IPS-18a (cell line): Measurements from ENCODE around the gene TMEM256.

Experiments
- H3K27ac ChIP-seq: one replicate; pipeline ENCODE4 v1.5.1; 2013; ENCODE audit warnings: low read length
- H3K27me3 ChIP-seq: one replicate; pipeline ENCODE4 v1.6.1; 2013; ENCODE audit warnings: mild to moderate bottlenecking, low read length; ENCODE audit not compliant: control insufficient read depth, insufficient read depth
- H3K36me3 ChIP-seq: one replicate; pipeline ENCODE4 v1.6.1; 2013; ENCODE audit warnings: low read depth, low read length; ENCODE audit not compliant: control insufficient read depth
- H3K4me1 ChIP-seq: one replicate; pipeline ENCODE4 v1.6.1; 2013; ENCODE audit warnings: low read depth, low read length; ENCODE audit not compliant: control insufficient read depth
- H3K4me3 ChIP-seq: one replicate; pipeline ENCODE4 v1.5.1; 2013; ENCODE audit warnings: low read length
- H3K9ac ChIP-seq: one replicate; pipeline ENCODE4 v1.6.1; 2013; ENCODE audit warnings: mild to moderate bottlenecking, low read length, moderate library complexity
- H3K9me3 ChIP-seq: one replicate; pipeline ENCODE4 v1.6.1; 2013; ENCODE audit warnings: low read depth, low read length; ENCODE audit not compliant: control insufficient read depth

Gene TMEM256

GRCh38 chr17:7414837-7415236, 10.9 kb upstream of the TMEM256 start:
- H3K4me1 ChIP-seq = peaks cover 6% of the 10 kb centered on the region
- H3K9ac ChIP-seq = no peak overlapping the region
- H3K9me3 ChIP-seq = no peaks in the 10 kb centered on the region
- peaks cover 24% of the 10 kb centered on the region for H3K36me3 ChIP-seq
- H3K27ac ChIP-seq = no peak overlapping the region
- no peak overlapping the region for H3K4me3 ChIP-seq
- H3K27me3 ChIP-seq = no peaks in the 10 kb centered on the region

- Histone ChIP-seq H3K36me3 (peaks cover 33% of the 10 kb centered on the region), H3K27ac (no peak overlapping the region), H3K9ac (no peak overlapping the region)
Observed at GRCh38 chr17:7413346-7413985, 9.6 kb upstream of the TMEM256 start.

GRCh38 chr17:7411427-7411750, 7.5 kb upstream of the TMEM256 start:
- no peaks in the 10 kb centered on the region for H3K9me3 ChIP-seq
- H3K4me1 ChIP-seq = peaks cover 9% of the 10 kb centered on the region
- no peak overlapping the region for H3K27ac ChIP-seq
- H3K36me3 ChIP-seq = peaks cover 31% of the 10 kb centered on the region
- H3K4me3 ChIP-seq = no peak overlapping the region
- H3K9ac ChIP-seq = no peak overlapping the region
- H3K27me3 ChIP-seq = no peaks in the 10 kb centered on the region

More at GRCh38 chr17:7413346-7413985, 9.6 kb upstream of the TMEM256 start:
- H3K9me3 ChIP-seq = no peaks in the 10 kb centered on the region
- no peak overlapping the region for H3K4me3 ChIP-seq
- no peaks in the 10 kb centered on the region for H3K27me3 ChIP-seq
- peaks cover under 1% of the 10 kb centered on the region for H3K4me1 ChIP-seq

DNA sequence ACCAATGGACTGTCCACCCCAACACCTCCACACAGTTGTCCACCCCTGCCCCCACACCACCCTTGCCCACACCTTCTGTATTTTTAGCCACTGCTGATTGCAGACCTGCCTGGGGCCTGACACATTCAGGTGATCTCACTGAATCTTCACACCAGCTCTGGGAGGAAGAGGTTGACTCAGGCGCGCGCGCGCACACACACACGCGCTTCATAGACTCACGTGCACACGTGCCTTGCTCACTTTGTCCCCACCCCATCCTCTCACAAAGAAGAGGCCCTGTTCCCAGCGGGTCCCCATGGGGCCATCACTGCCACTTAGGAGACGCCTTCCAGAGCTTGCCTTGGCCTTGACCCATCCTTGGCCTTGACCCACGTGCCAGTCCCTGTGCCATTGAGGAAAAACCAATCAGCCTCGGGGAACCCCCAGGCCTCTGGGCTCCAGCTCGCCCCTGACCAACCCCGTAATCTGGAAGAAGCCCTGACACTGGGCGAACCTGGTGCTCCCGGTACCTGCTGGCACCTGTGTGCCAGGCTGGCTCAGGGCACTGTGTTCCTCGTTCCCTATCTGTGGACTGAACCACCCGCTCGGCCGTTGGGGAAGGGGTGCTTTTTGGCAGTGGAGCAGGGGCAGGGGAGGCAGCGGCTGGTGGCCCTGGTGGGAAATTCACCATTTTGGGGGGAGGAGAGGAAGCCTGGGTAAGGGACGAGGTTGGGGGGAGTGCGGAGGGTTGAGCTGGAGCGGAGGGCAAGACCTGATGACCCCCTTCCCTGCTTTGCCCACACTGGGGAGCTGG, 6.9 kb upstream of the TMEM256 start:
- no peaks in the 10 kb centered on the region for H3K9me3 ChIP-seq
- H3K36me3 ChIP-seq = peaks cover 30% of the 10 kb centered on the region
- H3K4me1 ChIP-seq = peaks cover 13% of the 10 kb centered on the region
- no peaks in the 10 kb centered on the region for H3K27me3 ChIP-seq
- H3K9ac ChIP-seq = no peak overlapping the region
- H3K4me3 ChIP-seq = no peak overlapping the region
- no peak overlapping the region for H3K27ac ChIP-seq

DNA sequence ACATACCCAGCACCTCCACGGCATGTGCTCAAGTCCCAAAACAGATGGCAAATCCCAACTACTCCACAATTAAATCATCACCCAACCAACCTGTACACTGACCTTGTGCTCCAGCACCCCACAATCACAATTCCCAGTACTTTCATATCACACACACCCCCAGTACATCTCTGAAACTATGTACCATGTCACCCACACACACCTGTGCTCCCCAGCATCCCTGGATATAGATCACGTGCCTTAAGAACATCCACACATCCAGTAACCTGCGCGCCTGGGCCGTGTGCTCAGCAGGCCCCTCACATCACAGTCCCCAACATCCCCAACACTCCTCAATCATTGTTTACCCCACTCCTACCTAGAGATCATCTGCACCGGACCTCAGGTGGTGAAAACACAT, 5.8 kb upstream of the TMEM256 start:
- H3K9ac ChIP-seq = no peak overlapping the region
- H3K4me1 ChIP-seq = peaks cover 15% of the 10 kb centered on the region
- no peaks in the 10 kb centered on the region for H3K9me3 ChIP-seq
- H3K27me3 ChIP-seq = no peaks in the 10 kb centered on the region
- no peak overlapping the region for H3K4me3 ChIP-seq
- no peak overlapping the region for H3K27ac ChIP-seq
- H3K36me3 ChIP-seq = peaks cover 19% of the 10 kb centered on the region

- Histone ChIP-seq H3K4me1 (peaks cover 15% of the 10 kb centered on the region), H3K9ac (no peak overlapping the region), H3K27me3 (no peaks in the 10 kb centered on the region), H3K27ac (no peak overlapping the region), H3K4me3 (no peak overlapping the region), H3K36me3 (peaks cover 19% of the 10 kb centered on the region), H3K9me3 (no peaks in the 10 kb centered on the region)
Observed at GRCh38 chr17:7408863-7409262, 5.0 kb upstream of the TMEM256 start.

- Histone ChIP-seq H3K36me3 (peaks cover 19% of the 10 kb centered on the region), H3K4me1 (peaks cover 15% of the 10 kb centered on the region), H3K27me3 (no peaks in the 10 kb centered on the region), H3K27ac (no peak overlapping the region), H3K9ac (no peak overlapping the region), H3K9me3 (no peaks in the 10 kb centered on the region), H3K4me3 (no peak overlapping the region)
Observed at GRCh38 chr17:7408252-7408727, 4.4 kb upstream of the TMEM256 start.

- Histone ChIP-seq H3K9me3 (no peaks in the 10 kb centered on the region), H3K9ac (no peak within 1 kb of the TSS), H3K4me3 (no peak within 1 kb of the TSS), H3K4me1 (peaks cover 22% of the 10 kb centered on the region), H3K36me3 (peaks cover 19% of the 10 kb centered on the region), H3K27me3 (no peaks in the 10 kb centered on the region), H3K27ac (no peak within 1 kb of the TSS)
Observed at GRCh38 chr17:7407485-7408251, 3.8 kb upstream of the TMEM256 start, which contains the start of gene NLGN2. NLGN2 (plus strand) TSS chr17:7407845; CDS start chr17:7408256, 411 bp downstream.

- Histone ChIP-seq H3K36me3 (peaks cover 19% of the 10 kb centered on the region), H3K27ac (no peak overlapping the region), H3K9me3 (no peaks in the 10 kb centered on the region), H3K27me3 (no peaks in the 10 kb centered on the region), H3K4me1 (peaks cover 23% of the 10 kb centered on the region), H3K9ac (no peak overlapping the region), H3K4me3 (no peak overlapping the region)
Observed at GRCh38 chr17:7407082-7407481, 3.2 kb upstream of the TMEM256 start.

DNA sequence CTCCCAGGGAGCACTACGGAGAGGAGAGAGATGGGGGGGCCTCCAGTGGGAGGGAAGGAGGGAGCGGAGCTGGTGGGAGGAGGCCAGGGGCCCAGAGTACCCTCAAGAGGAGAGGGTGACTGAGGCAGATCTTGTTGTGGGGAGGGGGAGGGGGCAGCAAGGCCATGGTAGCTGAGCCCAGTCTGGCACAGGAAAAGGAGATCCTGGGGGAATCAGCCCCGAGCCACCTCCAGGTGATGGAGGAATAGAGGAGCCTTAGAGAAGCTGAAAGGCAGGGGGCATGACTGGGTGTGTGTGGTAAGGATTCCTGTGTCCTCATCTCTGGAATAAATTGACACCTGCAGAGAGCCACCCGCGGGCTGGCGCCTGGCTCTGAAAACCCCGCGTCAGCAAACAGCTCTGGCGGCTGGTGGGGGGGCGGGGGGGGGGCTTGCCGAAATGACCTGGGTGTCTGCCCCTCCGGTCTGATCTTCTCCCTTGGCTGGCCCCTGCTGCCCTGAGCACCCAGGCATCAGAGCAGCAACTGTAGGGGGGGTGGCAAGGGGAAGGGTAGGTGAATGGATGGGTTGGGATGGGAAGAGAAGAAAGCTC, 2.4 kb upstream of the TMEM256 start:
- Histone ChIP-seq H3K9ac (peak overlapping the region; percentile 47), H3K27ac (no peak overlapping the region), H3K4me3 (peak overlapping the region; percentile 87), H3K36me3 (peaks cover 19% of the 10 kb centered on the region), H3K27me3 (no peaks in the 10 kb centered on the region), H3K9me3 (no peaks in the 10 kb centered on the region), H3K4me1 (peaks cover 23% of the 10 kb centered on the region)
